Middle frontal gyrus (tissue), 1 donor: ENCODE measurements around the gene CCNI2.
"Not testable (repeated sequence)": the region's sequence is repeated elsewhere in the genome, so short reads cannot be mapped to it uniquely, and the experiment has no call there.

Experiments
- DNase-seq: peaks from one replicate; pipeline ENCODE4 v3.0.0-alpha.2; 2015; ENCODE audit warnings: low spot score; ENCODE audit errors: extremely low spot score

The CCNI2 gene

GRCh38 chr5:132779961-132780360 lies 32.7 kb downstream of the CCNI2 start:
- DNase-seq = peak; percentile 67

DNA sequence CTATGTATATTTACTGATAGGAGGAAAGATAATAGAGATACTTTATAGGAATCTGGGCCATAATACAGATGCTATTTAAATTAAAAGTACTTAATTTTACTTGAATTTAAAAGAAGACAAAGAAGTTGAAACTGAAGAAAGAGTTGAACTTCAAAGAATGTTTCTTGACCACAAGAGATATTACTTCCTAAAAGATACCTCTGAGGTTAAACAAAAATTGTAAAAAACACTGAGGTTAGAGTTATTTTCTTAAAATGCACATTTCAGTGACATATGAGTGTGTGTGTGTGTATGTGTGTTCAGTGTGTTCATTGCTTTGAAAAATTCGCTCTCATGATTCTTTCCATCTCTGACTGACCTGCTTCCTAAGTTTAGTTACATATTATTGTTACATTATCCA lies 33.4 kb downstream of the CCNI2 start:
- DNase-seq = no peak

- DNase-seq = no peak
Observed at GRCh38 chr5:132781029-132781428, 33.8 kb downstream of the CCNI2 start.

GRCh38 chr5:132782101-132782500 lies 34.9 kb downstream of the CCNI2 start:
- no peak for DNase-seq

- DNase-seq = no peak
Observed at GRCh38 chr5:132785365-132785764, 38.1 kb downstream of the CCNI2 start.

GRCh38 chr5:132785864-132786263 lies 38.6 kb downstream of the CCNI2 start:
- DNase-seq = no peak

DNA sequence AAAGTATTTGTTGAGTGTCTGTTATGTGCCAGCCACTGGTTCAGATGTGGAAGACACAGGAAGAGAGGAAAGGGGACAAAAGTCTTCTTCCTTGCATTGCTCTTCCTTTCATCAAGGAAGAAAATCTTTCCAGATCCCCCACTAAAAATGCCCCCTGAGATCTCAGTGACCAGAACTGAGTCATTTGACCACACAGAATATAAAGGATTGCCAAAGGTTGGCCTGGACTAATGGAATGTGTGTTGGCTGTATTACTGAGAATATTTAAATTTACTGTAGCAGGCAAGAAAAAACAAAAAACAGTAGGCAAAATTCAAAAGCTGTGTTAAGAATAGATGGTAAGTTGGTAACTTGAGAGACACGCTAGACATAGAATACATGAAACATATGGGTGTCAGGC lies 39.9 kb downstream of the CCNI2 start:
- no peak for DNase-seq

DNA sequence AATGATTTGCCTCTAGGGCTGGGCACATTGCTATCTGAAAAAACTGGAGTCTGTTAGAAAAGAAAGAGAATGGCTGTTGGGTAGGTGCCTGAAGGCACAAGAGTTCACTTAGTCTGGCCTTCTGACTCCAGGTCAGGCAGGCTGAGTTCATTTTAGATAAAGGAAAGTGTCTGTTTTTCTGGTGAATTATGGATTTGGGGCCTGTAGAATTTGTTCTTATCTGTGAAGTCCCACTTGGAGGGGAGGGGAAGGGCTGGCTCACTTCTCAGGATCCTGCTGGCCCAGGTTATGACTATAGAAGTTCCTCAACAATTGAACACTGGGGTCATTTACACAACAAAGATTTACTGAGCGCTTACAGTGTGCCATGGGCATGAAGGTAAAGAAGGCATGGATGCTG lies 41.3 kb downstream of the CCNI2 start:
- no peak for DNase-seq

DNA sequence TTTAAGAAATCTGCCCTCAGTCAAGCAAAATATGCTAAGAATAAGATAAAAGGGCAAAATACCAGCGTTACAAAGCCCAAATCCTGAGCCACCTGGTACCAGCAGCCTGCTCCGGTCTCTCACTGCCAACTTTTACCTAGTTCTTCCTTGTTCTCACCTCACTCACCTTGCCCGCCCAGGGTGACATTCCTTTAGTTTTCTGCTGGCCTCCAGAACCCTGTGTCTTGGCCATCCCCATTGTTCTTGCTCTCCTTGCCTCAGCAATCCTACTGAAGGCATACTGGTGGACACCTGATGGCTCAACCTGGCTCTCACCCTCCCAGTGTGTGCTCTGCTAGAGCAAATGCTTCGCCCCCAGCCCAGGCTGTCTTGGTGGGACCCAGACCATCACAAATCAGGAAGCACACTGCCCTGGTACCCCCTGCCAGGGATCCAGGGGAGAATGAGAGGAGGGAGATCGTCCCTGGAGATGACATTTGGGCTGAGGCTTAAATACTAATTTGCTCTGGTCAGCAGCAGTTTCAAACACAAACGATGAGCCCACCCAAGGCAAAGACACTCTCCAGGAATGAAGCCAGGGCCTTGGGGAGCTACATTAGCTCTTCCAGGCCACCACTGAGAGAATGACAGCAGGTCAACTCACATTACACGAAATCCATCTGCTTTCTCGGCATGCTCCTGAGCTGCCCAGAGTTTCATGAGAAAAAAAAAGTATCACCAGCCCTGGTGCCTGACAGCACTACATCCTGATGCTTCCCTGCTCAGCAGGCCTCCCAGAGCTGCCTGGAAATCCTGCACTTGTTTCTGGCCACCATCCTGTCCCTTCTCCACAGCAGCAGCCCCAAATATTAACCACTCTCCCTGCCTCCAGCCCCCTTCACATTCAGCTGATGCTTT lies 42.0 kb downstream of the CCNI2 start:
- no peak for DNase-seq

DNA sequence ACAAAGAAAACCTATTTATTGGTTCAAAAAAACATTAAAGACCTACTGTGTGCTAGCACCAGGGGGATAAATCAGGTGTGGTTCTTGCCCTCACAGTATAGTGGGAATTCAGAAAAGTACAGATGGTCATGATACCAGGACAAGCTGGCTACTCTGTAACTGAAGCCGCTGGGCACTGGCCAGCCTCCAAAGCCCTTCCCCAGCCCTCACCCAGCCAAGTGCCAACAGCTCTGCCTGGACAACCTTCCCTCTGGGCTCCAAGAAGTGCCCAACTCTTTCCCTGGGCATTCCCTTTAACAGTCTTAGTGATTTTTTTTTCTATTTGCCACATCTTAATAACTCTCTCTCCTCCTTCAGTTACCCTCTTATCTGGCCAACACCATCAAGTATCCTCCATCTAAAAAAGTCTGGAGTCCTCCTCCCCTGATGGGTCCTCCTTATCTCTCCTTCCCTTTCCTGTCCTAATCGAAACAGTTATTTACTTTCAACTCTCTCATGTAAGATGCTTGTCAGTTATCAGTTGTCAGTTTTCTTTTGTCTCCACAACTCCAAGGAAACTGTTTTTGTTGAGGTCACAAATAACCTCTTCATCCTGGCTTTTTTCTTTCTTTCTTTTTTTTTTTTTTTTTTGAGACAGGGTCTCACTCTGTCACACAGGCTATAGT lies 43.1 kb downstream of the CCNI2 start:
- DNase-seq = no peak

- DNase-seq = no peak
Observed at GRCh38 chr5:132791026-132791425, 43.8 kb downstream of the CCNI2 start.

DNA sequence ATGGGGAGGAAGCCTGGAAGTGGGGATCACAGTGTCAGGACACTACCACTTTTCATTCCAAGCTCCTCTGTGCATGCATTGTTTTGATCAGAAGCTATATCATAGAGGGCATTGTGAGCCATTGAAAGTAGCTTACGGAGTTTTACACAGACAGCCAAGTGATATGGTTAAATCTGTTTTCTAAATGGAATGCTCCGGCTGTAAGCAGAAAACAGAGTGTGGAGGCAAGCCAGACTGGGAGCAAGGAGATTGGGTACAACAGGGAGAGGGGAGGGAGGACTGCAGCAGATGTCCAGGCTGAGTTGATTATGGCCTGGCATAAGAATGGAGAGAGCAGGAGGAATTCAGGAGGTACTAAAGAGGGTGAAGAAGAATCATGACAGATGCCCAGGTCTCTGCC lies 50.4 kb downstream of the CCNI2 start:
- DNase-seq = no peak

DNA sequence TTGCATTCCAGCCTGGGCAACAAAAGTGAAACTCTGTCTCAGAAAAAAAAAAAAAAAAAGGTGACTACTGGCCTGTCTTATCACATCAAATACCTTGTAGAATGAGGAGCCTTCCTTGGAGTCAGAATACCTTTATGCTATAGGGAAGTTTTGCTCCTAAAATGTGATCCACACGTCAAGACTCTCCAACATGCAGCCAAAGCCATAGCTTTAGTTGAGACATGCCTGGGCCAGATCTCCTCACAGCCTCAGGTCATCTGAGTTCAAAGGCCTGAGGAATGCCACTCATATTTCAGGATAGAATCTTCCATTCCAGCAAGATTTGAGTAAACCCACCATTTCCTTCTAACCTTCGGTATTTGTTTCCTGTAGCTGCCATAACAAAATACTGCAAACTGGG lies 52.2 kb downstream of the CCNI2 start:
- DNase-seq = no peak

DNA sequence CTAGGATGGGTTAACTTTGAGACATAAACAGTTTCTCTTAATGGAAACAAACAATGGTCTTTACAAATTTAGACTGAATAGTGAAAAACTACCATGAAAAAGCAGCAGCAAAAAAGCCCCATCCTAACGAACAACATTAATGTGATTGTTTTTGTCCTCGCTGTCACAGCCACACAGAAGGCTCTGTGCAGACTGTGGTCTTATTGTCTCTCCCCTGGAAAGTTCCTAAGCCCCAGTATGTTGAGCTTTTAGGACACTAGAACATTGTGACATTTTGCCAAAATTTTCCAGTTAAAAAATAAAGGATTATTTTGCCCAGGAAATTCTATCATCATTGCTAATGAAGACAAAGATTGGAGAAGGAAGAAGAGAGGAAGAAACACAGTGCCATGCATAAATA lies 53.3 kb downstream of the CCNI2 start:
- peak; percentile 62 for DNase-seq

GRCh38 chr5:132802044-132802684 lies 54.9 kb downstream of the CCNI2 start:
- DNase-seq = no peak

DNA sequence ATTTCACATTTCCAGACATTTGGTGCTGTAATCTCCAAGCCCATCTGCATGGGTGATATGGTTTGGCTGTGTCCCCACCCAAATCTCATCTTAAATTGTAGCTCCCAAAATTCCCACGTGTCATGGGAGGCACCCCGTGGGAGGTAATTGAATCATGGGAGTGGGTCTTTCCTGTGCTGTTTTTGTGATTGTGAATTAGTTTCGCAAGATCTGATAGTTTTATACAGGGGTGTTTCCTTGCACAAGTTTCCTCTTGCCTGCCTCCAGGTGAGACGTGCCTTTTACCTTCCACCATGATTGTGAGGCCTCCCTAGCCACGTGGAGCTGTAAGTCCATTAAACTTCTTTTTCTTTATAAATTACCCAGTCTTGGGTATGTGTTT lies 55.5 kb downstream of the CCNI2 start:
- not testable (repeated sequence) for DNase-seq
